Heart left ventricle (tissue), 13 donors: ENCODE results near the gene RBMS1.

Experiments used
- CTCF ChIP-seq, 12 donors: fragments of 200-600 bp; sonication (generic) in 4 of 12; IDR thresholded peaks; one replicate each; pipeline versions ENCODE4 v1.5.0 to v1.8.0; 2018 to 2022; ENCODE audit warnings: antibody characterized with exemption in 12 of 12, mild to moderate bottlenecking in 5 of 12
- POLR2A ChIP-seq, 2 donors: fragments of 450-650 bp; IDR thresholded peaks; one replicate each; pipeline ENCODE4 v1.6.1; 2017; ENCODE audit warnings: antibody characterized with exemption in 2 of 2, mild to moderate bottlenecking in 2 of 2, moderate library complexity in 2 of 2
- donor health status: ischemic (EF 13 %, LVEDD 7.1; RV severe dilation, severe dysfunction).
- donor health status: DM: no; HTN: yes; CAD: no.
- donor health status: DM: no; HTN: no; CAD: no.
- donor health status: ischemic (EF 25% LVEDD 6.9; RV normal size, moderate dysfunction).
- donor health status: ischemic (EF 25% LVEDD 5.7; RV mildly dilated, moderate dysfunction).
- donor health status: ischemic (EF 35%, LVEDD 5.7; RV mildly dilated, moderate dysfunction).
- donor health status: nonischemic (EF 11% LVEDD 7.7; RV severe dilation, severe dysfunction).
- donor health status: DM: yes; HTN: yes; CAD: no.
- donor health status: PGD.
- donor health status: ischemic (EF 29% LVEDD 5.4; RV normal size, mild dysfunction).
- donor health status: nonischemic (EF 23%, LVEDD 6.1; RV moderate dilation, normal function).

GRCh38 chr2:160469621-160470204 lies 23.9 kb downstream of the RBMS1 start:
- TF ChIP-seq CTCF (IDR thresholded peaks at IDR 0.05) (no peak), POLR2A (IDR thresholded peaks at IDR 0.05) (no peak)
